Measurements from ENCODE around the gene ABTB2.

The ABTB2 gene

DNA sequence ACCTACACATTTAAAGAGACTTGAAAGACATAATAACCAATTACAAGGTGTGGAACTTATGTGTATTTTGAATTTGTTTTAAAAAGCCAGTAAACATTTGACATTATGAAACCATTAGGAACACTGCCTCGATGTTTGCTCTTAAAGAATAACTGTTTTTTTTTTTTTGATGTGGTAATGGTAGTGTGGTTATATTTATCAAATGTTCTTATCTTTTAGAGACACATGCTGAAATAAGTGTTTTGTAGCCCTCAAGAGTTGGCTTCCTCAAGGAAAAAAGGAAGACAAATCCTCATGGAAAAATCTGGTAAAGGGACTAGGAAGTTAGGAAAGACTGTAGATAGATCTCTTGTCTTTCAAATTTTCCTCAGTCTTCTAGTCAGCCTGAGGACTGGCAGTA lies 2.2 kb upstream of the ABTB2 start:
- DNase-seq (ENCODE audit: low read depth, low spot score) = no peak

GRCh38 chr11:34359548-34359891 lies 1.7 kb upstream of the ABTB2 start:
- DNase-seq (ENCODE audit: low read depth, low spot score) = no peak

GRCh38 chr11:34358728-34359547 lies 1.1 kb upstream of the ABTB2 start:
- DNase-seq (ENCODE audit: low read depth, low spot score) = no peak

GRCh38 chr11:34358258-34358727 lies 483 bp upstream of the ABTB2 start:
- no peak for DNase-seq (ENCODE audit: low read depth, low spot score)

DNA sequence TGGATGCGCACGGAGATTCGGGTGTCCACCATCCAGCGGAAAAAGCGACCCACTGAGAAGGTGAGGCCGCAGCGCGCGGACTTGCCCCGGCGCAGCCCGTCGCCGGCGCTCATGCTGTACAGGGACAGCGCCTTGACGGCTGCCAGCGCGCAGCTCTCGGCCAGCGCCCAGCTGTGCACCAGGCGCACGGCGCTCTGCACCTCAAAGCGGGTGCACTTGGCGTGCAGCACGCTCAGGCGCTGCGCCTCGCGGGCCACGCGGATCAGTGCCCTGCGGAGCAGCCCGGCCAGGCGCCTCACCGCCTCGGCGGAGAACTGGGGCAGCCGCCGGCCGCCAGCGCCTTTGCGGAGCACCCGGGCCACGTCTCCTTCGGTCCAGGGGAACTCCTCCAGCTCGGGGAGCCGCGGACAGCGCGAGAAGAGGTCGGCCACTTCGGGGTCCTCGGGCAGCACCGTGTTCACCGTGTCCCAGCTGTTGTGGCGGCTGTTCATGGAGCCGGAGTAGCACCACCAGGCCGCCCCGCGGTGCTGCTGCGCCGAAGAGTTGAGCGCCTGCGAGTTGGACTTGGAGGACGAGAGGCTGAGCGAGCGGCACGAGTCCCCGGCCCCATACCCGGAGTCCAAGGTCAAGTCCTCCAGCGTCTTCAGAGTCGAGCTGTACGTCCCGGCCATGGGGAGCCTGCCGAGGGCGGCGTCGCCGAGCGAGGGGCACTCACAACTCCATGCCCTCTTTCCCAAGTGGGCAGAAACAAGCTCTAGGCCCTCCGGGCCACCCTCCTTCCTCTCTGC lies 703 bp downstream of the ABTB2 start:
- DNase-seq (ENCODE audit: low read depth, low spot score) = no peak

DNA sequence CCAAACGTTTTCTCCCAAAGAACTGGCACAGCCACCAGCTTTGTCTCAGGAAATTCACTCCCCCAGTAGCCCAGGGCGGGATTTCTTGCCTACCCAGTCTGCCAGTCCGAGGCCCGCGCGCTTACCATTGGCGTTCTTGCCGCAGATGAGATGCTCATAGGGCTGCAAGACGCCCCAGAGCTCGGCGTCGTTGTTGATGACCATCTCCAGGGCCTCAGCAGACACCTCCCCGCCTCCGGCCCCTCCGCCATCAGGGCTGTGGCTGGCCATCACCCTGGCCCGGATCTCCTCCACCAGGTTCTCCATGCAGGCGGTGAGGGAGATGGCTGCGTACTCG lies 1.3 kb downstream of the ABTB2 start:
- DNase-seq (ENCODE audit: low read depth, low spot score) = no peak

DNA sequence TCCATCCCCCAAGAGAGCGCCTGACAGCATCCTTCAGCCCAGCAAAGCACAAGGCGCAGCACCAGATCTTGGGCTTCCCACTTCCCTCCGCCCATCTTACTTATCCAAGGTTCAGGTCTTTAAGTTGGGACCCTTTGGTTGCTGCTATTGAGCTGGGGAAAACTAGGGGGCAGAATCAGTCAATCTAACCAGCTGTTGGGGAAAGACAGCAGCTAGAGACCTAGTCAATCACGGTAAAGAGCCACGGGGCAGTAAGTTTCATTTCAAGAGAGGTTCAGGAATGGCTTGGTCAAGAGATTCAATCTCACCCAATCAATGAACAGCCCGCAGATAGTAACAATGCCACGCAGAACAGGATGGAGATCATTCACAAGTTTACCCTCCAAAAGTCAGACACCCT lies 1.7 kb downstream of the ABTB2 start:
- DNase-seq (ENCODE audit: low read depth, low spot score) = no peak

- no peak for DNase-seq (ENCODE audit: low read depth, low spot score)
Observed at GRCh38 chr11:34355726-34356125, 2.1 kb downstream of the ABTB2 start.

DNA sequence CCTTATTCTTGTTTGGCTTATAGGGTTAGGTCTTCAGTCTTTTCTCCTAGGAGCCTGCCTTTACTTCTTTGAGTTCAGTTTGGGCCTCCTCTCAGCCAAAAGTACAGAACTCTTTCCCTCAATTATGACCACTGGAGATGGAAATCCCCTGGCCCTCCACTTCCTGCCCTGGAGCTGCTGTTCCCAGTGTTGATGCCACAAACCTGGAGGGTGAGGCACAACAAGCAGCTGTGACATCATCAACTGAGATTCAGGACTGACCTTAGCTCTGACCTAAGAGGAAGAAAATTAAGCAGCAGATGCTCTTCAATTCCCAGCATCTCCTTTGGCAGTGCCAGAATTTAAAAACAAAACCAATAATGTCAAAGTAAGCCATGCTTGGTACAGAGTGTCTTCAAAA lies 3.0 kb downstream of the ABTB2 start:
- DNase-seq (ENCODE audit: low read depth, low spot score) = no peak

- DNase-seq (ENCODE audit: low read depth, low spot score) = no peak
Observed at GRCh38 chr11:34353881-34354280, 3.9 kb downstream of the ABTB2 start.

- DNase-seq (ENCODE audit: low read depth, low spot score) = no peak
Observed at GRCh38 chr11:34351687-34352469, 5.9 kb downstream of the ABTB2 start.

DNA sequence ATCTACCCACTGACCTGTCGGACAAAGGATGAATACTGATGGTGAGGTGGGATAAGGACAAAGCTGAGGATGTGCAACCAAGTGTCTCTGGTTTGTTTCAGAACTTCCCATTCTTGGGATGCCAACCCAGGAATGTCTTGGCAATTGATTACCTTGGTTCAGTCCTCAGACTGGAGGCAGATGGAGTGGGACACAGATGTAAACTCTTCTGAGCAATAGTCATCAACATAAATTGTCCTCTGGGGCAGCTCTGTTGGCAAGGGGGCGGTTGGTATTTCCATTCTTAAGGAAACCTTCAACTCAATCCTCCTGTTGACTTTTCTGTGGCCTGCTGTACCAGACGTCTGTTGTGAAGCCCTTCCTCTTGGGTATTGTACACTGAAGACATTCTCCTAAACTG lies 6.8 kb downstream of the ABTB2 start:
- no peak for DNase-seq (ENCODE audit: low read depth, low spot score)

DNA sequence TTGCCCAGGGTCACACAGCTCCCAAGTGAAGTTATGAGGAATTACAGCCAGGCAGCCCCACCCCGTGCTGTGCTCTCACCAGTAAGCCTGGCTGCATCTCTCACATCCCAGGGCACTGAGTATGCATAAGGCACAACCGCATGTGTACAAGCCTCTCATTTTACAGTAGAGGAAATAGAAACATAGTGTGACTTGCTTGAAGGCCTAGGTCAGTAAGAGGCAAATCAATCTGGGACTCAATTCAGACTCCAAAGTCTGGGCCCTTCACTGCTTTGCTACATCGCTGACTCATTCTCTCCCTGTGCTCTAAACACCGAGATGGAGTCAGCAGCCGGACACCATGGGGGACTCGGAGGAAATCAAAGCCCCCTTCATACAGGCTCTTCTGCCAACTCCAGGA lies 7.9 kb downstream of the ABTB2 start:
- DNase-seq (ENCODE audit: low read depth, low spot score) = no peak

DNA sequence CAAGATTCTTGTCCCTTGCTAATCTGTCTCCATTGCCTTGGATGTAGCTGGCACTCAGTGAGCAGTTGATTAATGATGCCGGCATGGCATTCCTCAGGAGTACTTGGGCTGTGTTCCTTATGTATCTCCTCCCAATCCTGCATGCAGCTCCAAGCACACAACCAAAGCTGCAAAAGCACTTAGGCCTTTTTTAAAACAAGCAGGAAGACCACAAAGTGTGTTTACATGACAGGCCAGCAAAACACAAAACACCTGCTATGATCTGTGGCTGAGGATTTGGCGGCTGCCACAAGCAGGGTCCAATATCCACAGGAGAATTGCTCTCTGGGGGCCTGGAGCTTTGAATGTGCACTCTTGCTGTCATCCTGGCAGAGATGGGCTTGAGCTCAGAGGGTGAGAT lies 8.9 kb downstream of the ABTB2 start:
- DNase-seq (ENCODE audit: low read depth, low spot score) = no peak

GRCh38 chr11:34348096-34348495 lies 9.7 kb downstream of the ABTB2 start:
- DNase-seq (ENCODE audit: low read depth, low spot score) = no peak

- DNase-seq (ENCODE audit: low read depth, low spot score) = no peak
Observed at GRCh38 chr11:34346551-34346950, 11.3 kb downstream of the ABTB2 start.

- DNase-seq (ENCODE audit: low read depth, low spot score) = no peak
Observed at GRCh38 chr11:34345991-34346480, 11.8 kb downstream of the ABTB2 start.

DNA sequence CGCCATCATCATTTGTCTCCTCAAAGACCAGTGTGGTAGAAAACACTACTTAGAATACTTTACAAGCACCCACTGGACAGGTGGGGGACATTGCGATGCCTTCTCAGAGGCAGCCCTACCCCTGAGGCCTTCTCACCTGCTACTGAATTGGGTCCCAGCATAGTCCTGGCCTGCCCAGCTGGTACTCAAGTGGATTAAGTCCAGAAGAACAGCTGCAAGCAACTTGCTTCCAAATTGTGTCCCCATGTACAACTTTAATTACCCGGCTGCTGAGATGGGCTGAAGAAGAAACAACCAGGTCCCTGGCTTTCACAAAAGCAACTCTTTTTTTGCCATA lies 12.3 kb downstream of the ABTB2 start:
- no peak for DNase-seq (ENCODE audit: low read depth, low spot score)

DNA sequence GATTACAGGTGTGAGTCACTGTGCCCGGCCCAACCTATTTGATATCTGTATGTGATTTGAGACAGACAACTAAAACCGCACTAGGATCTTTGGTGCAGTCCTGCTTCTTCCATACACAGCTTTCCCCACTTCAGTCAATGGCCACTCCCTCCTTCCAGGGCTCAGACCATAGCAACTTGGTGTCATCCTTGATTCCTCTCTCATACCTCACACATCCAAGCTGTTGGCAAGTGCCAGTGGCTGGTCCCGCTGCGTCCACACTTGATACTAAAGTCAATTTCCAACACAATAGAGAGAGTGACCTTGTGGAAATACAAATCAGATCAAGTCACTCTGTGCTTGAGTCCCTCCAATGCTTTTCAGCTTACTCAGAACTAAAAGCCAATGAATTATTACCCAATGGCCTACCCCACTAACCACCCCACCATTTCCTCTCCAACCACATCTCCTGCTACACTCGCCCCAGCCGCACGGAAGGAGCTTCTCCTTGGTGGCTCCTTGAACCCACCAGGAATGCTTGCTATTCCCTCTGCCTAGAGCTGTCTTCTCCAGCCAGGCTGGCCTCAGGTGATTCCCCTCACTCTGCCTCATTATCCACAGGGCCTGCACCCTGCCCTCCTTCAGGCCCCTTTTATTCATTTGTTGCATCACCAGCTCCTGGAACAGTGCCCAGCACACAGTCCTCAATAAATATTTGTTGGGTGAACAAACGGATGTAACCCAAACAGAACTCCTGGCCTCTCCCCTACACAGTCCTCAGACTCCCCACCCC lies 12.9 kb downstream of the ABTB2 start:
- no peak for DNase-seq (ENCODE audit: low read depth, low spot score)

DNA sequence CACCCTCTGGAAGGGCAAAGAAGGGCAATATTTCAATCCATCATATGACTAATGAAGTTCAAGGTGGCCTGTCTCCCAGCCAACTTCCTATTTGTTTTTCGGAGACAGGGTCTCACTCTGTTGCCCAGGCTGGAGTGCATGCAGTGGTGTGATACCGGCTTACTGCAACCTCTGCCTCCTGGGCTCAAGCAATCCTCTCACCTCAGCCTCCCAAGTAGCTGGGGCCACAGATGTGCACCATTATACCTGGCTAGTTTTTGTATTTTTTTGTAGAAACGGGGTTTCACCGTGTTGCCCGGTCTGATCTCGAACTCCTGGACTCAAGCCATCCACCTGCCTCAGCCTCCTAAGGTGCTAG lies 13.4 kb downstream of the ABTB2 start:
- no peak for DNase-seq (ENCODE audit: low read depth, low spot score)

DNA sequence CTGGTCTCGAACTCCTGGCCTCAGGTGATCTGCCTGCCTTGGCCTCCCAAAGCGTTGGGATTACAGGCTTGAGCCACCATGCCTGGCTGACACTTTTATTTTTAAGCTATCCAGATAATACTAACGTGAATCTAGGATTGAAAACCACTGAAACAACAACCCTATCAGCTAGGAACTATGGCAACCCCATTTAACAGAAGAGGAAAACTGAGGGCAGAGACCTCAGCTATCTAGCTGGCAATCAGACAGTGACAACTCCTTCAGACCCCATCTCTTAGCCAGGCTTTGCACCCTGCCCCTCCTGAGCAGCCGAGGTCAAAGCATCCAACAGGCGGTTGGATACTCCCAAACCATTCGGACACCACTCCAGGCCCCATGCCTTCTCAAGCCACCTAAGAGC lies 14.1 kb downstream of the ABTB2 start:
- no peak for DNase-seq (ENCODE audit: low read depth, low spot score)

DNA sequence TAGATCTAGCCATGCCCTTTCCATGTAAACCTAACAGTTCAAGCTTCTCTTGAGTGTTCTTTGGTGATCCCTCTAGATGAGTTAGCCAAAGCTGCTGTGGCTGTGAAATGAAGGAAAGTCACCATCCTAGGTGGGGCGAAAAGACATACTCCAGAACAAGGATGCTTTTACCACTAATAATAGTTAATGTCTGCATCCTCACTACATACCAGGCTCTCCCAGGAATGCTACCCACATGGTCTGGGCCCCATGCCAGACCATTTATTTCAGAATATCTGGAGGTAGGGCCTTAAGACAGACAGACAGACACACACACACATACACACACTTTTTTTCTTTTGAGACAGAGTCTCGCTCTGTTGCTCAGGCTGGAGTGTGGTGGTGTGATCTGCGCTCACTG lies 14.7 kb downstream of the ABTB2 start:
- no peak for DNase-seq (ENCODE audit: low read depth, low spot score)

Data from smooth muscle cell of the brain vasculature (primary cell).